Measurements from ENCODE around the gene RASSF1. TPM values are rescaled to one million over a fixed set of nuclear protein-coding genes. Genes with fewer than 3 reads are reported as not detected.

Gene RASSF1
- total and polyA plus RNA-seq, 2 donors, result 25.4 to 41.5 TPM

DNA sequence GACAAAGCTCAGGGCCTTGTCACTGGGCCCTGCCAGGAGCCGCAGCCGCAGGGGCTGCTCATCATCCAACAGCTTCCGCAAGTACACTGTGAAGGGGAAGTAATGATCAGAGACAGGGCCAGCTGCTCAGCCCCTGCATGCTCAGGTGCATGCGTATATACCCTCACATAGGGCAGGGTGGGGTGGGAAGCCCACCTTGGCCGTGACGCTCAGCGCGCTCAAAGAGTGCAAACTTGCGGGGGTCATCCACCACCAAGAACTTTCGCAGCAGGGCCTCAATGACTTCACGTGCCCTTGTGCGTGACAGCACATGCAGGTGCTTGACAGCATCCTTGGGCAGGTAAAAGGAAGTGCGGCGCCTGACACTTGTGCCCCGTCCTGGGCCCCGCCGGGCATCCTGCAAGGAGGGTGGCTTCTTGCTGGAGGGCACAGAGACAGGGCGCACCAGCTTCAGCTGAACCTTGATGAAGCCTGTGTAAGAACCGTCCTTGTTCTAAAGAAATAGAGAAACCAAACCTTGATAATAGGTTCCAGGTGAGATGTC, 9.2 kb downstream of the RASSF1 start:
- no peak overlapping the region for H3K4me3 ChIP-seq (ENCODE audit: low read depth, low read length)

DNA sequence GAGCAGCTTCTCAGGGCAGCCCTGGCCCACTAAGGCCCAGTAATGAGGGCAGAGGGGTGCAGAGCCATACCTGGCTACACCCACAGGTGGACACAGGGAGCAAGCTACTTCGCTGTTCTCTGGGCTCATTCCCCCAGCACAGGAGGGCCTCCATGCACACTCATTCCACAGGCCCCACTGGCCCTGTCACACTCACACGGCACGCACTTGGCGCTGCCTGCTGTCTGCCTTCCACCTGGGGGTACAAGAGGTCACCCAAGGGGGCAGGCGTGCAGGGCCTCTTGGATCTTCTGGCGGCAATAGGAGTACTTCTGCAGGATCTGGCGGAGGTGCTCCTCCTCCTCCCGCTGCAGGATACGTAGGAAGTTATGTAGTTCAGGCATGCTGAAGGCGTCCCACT, 10.3 kb downstream of the RASSF1 start:
- peaks cover 3% of the 10 kb centered on the region for H3K36me3 ChIP-seq (ENCODE audit: insufficient read depth)
- DNase-seq (ENCODE audit: extremely low spot score), result no peak
- H3K4me3 ChIP-seq (ENCODE audit: low read depth, low read length), result no peak overlapping the region
- H3K4me1 ChIP-seq (ENCODE audit: insufficient read depth), result peaks cover 3% of the 10 kb centered on the region
- WGBS, result 90% methylated on average over 10 of the region's 10 CpGs
- no peak overlapping the region for H3K27ac ChIP-seq (ENCODE audit: low read depth)

More for the DNA sequence above, 9.2 kb downstream of the RASSF1 start:
- no peak overlapping the region for H3K27ac ChIP-seq (ENCODE audit: low read depth)
- DNase-seq (ENCODE audit: extremely low spot score), result no peak
- peaks cover 3% of the 10 kb centered on the region for H3K4me1 ChIP-seq (ENCODE audit: insufficient read depth)
- H3K36me3 ChIP-seq (ENCODE audit: insufficient read depth), result peaks cover 3% of the 10 kb centered on the region
- 93% methylated on average over 19 of the region's 19 CpGs for WGBS

DNA sequence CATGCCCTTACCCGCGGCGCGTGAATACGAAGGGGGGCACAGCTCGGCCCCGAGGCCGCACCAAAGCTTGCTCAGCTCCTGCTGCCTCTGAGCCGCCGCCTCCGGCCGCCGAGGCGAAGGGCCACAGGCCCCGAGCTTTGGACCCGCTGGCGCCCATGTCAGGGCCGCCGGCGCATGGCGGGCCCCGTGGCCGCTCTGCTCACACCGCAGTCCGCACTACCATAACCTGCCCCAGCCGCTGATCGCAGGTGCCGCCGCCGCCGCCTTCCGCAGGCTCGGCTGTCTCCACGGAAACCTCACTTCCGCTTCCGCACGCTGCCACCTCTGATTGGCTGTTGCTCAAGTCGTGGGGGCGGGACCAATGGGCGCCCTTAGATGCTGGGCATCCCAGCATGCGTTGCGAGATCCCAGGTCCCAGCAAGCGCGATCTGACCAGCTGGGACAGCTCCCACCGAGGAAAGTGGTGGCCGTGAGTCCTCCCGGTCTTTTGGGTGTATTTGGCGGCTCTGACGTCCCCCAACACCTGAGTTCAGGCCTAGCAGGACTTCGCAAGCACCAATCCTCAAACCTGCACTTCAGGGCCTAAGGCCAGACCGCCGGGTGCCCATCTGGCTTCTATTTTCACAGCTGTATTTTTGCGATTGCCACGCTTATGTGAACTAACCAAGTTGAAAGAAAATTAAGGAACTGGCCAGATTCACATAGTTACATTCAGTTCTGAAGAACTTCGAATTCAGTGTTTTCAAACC, 12.5 kb downstream of the RASSF1 start, which contains the start of gene TUSC2:
Gene TUSC2, minus strand, starts transcription at position 281 of the 749 bp plus-strand sequence. Its CDS starts 124 bp downstream, at position 157.
- H3K4me1 ChIP-seq (ENCODE audit: insufficient read depth), result peaks cover 3% of the 10 kb centered on the region
- WGBS, result 2% methylated on average over 55 of the region's 55 CpGs
- H3K4me3 ChIP-seq (ENCODE audit: low read depth, low read length), result peak within 1 kb of the TSS; percentile 91
- peak; percentile 94 for DNase-seq (ENCODE audit: extremely low spot score)
- peaks cover 3% of the 10 kb centered on the region for H3K36me3 ChIP-seq (ENCODE audit: insufficient read depth)
- no peak within 1 kb of the TSS for H3K27ac ChIP-seq (ENCODE audit: low read depth)

DNA sequence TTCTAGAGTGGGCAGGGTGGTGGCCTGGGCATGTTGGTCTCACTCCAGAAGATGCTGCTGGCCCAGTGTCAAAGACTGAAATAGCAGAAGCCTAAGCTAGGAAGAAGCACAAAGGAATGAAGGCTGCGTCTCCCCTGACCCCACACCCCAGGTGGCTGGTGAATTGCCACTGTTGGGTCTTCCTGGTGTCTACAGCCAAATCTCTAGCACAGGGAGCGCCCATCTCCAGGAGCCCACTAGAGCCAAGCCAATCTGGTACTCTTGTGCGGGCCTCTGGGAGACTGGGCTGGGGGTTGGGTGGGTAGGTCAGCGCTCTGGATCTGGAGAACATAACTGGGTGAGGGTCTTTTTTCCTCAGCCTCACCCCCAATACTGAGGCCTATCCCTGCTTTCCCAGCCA, 13.5 kb downstream of the RASSF1 start:
- no peak for DNase-seq (ENCODE audit: extremely low spot score)
- Histone ChIP-seq H3K27ac (ENCODE audit: low read depth) (no peak overlapping the region), H3K4me1 (ENCODE audit: insufficient read depth) (peaks cover 3% of the 10 kb centered on the region), H3K4me3 (ENCODE audit: low read depth, low read length) (peak overlapping the region; percentile 91), H3K36me3 (ENCODE audit: insufficient read depth) (peaks cover 3% of the 10 kb centered on the region)
- WGBS, result 71% methylated on average over 4 of the region's 4 CpGs

DNA sequence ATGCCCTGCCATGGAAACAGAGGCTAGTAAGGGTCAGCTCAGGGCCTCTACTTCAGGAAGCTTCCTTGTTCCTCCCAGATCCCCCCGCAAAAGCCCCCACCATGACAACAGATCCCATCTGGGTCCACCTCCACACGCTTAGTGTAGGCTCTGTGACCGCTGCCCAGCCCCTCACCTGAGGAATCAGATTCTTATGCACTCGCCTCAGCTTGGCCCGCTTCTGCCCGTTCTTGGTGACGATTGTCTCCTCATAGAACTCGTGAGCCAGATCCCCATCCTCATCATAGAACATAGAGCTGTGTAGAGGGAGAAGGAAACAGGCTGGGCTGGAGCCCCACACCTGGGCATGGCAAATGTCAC, 14.5 kb downstream of the RASSF1 start:
- Histone ChIP-seq H3K4me1 (ENCODE audit: insufficient read depth) (peaks cover 3% of the 10 kb centered on the region), H3K27ac (ENCODE audit: low read depth) (no peak overlapping the region)

DNA sequence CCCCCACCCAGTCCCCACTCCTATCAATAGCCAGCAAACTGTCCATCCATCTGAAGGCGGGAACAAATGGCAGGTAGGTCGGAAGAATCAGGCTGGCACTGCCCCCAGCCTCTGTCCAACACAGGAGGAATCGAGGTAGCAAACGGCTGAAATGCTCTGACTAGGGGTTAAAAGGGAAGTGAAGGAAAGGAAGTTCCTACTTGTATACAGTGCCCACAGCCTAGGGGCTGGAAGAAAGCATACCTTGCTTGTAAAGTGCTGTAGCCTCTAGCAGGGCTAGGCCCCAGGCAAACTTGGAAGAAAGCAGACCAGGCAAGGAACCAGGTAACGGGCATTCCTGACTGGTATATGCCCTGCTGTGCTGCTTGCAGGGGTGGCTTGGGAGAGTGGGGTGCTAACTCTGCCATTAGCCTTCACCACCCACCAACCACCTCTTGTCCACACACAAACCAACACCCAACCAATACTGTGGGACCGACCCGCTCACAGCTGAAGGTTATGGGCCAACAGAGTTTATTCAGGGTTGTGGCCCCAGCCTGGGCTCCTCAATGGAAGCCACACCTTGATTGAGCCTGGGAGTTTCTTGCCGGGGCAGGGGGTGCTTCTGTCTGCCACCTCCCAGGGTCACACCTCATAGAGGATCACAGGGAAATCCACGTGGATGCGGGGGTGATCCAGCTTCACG, 15.0 kb downstream of the RASSF1 start:
- WGBS, result 88% methylated on average over 11 of the region's 11 CpGs
- Histone ChIP-seq H3K36me3 (ENCODE audit: insufficient read depth) (peaks cover 2% of the 10 kb centered on the region), H3K27ac (ENCODE audit: low read depth) (no peak overlapping the region), H3K4me1 (ENCODE audit: insufficient read depth) (peaks cover 3% of the 10 kb centered on the region), H3K4me3 (ENCODE audit: low read depth, low read length) (no peak overlapping the region)
- no peak for DNase-seq (ENCODE audit: extremely low spot score)

More for the DNA sequence above, 14.5 kb downstream of the RASSF1 start:
- DNase-seq (ENCODE audit: extremely low spot score), result no peak
- no peak overlapping the region for H3K4me3 ChIP-seq (ENCODE audit: low read depth, low read length)
- WGBS, result 91% methylated on average over 8 of the region's 8 CpGs
- peaks cover 3% of the 10 kb centered on the region for H3K36me3 ChIP-seq (ENCODE audit: insufficient read depth)

DNA sequence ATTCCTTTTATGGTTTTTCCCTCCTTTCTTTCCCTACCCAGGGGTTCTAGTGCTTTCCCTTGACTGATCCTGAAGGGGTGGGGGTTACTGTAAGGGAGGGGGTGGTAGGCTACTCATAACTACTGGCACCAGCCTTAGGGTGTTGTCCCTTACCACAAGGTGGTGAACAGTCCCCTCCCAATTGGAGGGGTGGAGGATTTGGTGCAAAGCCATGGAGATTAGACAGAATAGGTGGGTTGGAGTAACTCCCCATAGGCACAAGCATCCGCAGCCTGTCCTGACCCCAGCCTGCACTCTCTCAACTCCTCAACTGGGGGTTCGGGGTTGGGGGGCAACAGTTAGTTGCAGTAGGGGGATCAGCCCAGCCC, 15.5 kb downstream of the RASSF1 start:
- no peaks in the 10 kb centered on the region for H3K36me3 ChIP-seq (ENCODE audit: insufficient read depth)
- peaks cover 3% of the 10 kb centered on the region for H3K4me1 ChIP-seq (ENCODE audit: insufficient read depth)
- WGBS, result 92% methylated on average over 2 of the region's 2 CpGs
- H3K27ac ChIP-seq (ENCODE audit: low read depth), result no peak overlapping the region
- no peak overlapping the region for H3K4me3 ChIP-seq (ENCODE audit: low read depth, low read length)
- no peak for DNase-seq (ENCODE audit: extremely low spot score)

DNA sequence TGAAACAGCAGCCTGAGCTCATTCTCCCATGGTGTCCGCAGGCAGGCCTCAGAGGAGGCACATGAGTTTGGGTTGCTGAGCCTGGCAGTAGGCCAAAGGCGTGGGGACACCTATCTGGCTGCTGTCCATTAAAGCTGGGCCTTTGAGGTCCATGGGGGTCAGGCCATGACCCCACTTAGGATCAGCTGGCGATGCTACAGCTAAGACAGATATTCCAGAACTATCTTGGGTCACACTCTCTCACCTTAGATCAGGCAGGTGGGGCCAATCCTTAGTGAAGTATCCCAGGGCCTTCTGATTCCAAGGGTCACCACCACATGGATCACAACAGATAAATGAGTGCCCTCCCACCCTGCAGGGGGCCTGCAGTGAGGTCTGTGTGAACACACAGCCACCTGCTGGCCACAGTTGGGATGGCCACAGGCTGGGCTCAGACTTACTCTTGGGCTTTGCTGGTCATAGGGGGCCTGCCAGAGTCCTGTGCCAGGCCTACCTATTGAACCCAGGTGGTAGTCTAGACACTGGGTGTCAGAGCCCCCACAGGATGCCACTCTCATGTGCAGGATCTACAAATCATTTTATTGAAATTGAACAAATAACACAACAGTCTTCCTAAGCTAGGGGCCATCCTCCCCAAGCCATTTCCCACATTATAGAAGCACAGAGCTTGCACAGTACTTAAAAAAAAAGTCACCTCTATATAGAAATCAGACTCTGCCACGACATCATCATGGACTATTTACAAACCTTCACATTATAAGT, 16.1 kb downstream of the RASSF1 start:
- Histone ChIP-seq H3K4me3 (ENCODE audit: low read depth, low read length) (no peak overlapping the region), H3K36me3 (ENCODE audit: insufficient read depth) (no peaks in the 10 kb centered on the region), H3K27ac (ENCODE audit: low read depth) (no peak overlapping the region), H3K4me1 (ENCODE audit: insufficient read depth) (peaks cover 3% of the 10 kb centered on the region)
- DNase-seq (ENCODE audit: extremely low spot score), result no peak
- 48% methylated on average over 4 of the region's 4 CpGs for WGBS

DNA sequence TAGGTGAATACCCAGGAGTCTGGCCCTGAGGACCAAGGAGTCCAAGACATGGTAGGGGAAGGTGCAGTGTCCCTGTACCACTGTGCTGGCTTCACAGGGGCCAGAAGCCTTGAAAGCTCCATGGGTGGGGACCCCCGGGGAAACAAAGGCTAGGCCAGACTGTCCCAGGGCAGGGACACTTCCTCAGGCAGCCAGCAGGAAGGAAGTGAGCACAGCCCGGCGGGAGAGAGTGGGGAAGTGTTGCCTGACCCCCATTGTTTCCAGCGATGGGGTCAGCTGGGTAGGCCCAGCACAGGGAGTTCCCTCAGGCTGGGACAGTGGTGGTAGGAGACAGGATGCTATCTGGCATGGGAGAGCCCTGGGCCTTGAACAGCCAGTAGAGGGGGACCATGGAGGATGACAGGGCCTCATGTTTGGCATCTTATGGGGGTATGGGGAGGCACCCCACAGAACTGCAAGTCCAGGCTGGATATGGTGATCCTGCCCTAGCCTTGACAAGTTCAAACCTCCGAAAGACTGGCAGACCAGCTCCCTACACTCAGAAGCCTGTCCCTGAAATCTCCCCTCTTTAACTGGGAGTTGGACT, 16.9 kb downstream of the RASSF1 start:
- DNase-seq (ENCODE audit: extremely low spot score), result no peak

DNA sequence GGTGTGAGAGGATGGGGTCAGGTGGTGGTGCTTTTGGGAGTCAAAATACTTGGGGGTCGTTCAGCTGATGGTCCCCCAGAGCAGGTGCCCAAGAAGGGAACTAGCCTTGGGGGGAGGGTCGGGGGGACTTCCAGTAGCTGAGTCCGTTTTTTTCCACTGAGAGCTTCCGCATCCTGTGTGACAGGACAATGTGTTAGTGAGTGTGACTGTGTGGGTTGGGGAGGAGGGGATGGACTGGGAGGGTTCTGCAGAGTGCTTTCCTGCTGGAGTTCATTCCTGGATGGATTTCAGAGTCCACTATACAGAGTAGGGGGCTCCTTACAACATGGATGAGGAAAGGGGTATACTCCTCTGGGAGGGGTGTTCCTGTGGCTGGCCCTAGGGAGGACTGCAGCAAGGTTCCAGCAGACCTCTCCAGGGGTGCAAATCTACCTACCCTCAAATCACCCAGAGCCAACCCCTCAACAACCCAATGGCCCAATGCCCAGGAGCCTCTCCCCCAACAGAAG, 17.5 kb downstream of the RASSF1 start:
- H3K4me3 ChIP-seq (ENCODE audit: low read depth, low read length), result no peak overlapping the region
- 43% methylated on average over 4 of the region's 4 CpGs for WGBS
- peaks cover 3% of the 10 kb centered on the region for H3K4me1 ChIP-seq (ENCODE audit: insufficient read depth)

More for the DNA sequence above, 16.9 kb downstream of the RASSF1 start:
- WGBS, result 72% methylated on average over 5 of the region's 5 CpGs
- H3K36me3 ChIP-seq (ENCODE audit: insufficient read depth), result no peaks in the 10 kb centered on the region
- no peak overlapping the region for H3K4me3 ChIP-seq (ENCODE audit: low read depth, low read length)
- H3K4me1 ChIP-seq (ENCODE audit: insufficient read depth), result peaks cover 3% of the 10 kb centered on the region
- no peak overlapping the region for H3K27ac ChIP-seq (ENCODE audit: low read depth)

DNA sequence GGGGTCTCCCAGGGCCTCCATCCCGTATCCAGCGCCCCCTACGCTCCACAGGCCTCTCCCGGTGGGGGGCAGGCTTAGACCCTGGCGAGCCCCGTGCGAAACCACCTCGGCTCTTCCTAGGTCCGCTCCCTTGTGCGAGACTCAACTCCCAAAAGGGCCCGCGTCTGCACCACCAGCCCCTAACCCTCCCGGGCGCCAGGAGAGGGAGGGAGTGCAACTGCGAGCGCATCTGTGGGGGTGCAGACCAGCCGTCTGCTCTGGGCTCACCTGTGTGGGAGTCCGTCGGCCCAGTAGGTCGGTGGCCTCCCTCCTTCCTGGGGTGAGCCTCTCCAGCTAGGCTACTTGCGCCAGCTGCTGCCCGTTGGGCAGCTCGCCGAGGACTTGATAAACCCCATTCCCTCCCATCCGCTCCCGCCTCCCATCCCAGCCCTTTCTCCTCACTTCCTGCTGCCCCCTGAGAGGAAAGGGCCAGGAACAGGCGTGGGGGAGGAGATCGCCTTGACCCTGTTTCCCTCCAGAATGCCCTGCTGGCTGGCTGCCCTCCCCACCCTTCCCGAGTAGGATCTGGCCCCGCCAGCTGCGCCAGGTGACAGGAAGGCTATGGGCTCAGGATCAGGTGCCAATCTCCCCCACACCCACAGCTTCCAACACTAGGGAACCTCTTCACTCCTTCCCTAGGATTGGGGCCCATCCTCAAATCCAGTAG, 18.1 kb downstream of the RASSF1 start, which contains the start of gene HYAL2:
Gene HYAL2, minus strand, starts transcription at position 360 of the 706 bp plus-strand sequence. CDS start 2,256 bp downstream, outside the sequence.
- H3K36me3 ChIP-seq (ENCODE audit: insufficient read depth), result no peaks in the 10 kb centered on the region
- peak within 1 kb of the TSS; percentile 90 for H3K27ac ChIP-seq (ENCODE audit: low read depth)
- H3K4me3 ChIP-seq (ENCODE audit: low read depth, low read length), result peak within 1 kb of the TSS; percentile 58
- no peak for DNase-seq (ENCODE audit: extremely low spot score)
- peaks cover 3% of the 10 kb centered on the region for H3K4me1 ChIP-seq (ENCODE audit: insufficient read depth)
- WGBS, result 32% methylated on average over 31 of the region's 31 CpGs

More for the DNA sequence above, 17.5 kb downstream of the RASSF1 start:
- DNase-seq (ENCODE audit: extremely low spot score), result no peak
- Histone ChIP-seq H3K27ac (ENCODE audit: low read depth) (no peak overlapping the region), H3K36me3 (ENCODE audit: insufficient read depth) (no peaks in the 10 kb centered on the region)

DNA sequence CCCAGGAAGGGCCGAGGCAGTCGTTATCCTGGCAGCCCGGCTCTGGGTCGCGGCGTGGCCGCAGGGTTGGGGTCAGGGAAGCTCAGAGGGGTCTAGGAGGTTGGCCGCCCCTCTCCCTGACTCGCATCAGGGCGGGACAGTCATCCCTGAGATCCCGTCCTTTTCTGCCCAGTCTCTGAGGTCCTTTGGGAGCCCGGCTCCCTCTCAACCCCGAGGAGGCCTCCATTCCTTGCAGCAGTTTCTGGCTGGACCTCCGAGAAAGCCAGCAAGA, 18.6 kb downstream of the RASSF1 start:
- peak overlapping the region; percentile 0 for H3K27ac ChIP-seq (ENCODE audit: low read depth)
- WGBS, result 10% methylated on average over 14 of the region's 14 CpGs
- H3K4me1 ChIP-seq (ENCODE audit: insufficient read depth), result no peaks in the 10 kb centered on the region
- peak overlapping the region; percentile 58 for H3K4me3 ChIP-seq (ENCODE audit: low read depth, low read length)
- no peak for DNase-seq (ENCODE audit: extremely low spot score)
- no peaks in the 10 kb centered on the region for H3K36me3 ChIP-seq (ENCODE audit: insufficient read depth)

All from urinary bladder (tissue), 4 donors.